Endothelial cell of umbilical vein (primary cell): Measurements from ENCODE around the gene TMEM176A. TPM values are rescaled to one million over a fixed set of nuclear protein-coding genes. Genes with fewer than 3 reads are reported as not detected.

Source experiments
- BruUV-seq: library from RNA; stranded (reverse); fragments of 400-500 nt; replicated peaks from 2 replicates; lab custom pipeline; 2021; lab: Mats Ljungman, UMichigan
- CTCF ChIA-PET: fragments of 300-600, 350-600 bp; sonication (Branson Sonifier 250); formaldehyde crosslinking; loops from one replicate; lab custom pipeline; 2021; ENCODE audit warnings: antibody characterized with exemption, inconsistent platforms; lab: Charles Lee
- POLR2A ChIA-PET: fragments of 300-600, 350-600 bp; sonication (Branson Sonifier 250); formaldehyde crosslinking; loops from one replicate; lab custom pipeline; 2021; ENCODE audit warnings: antibody characterized with exemption, inconsistent platforms; lab: Charles Lee
- DNase-seq: peaks from one replicate; pipeline ENCODE4 v3.0.0-alpha.2; 2011; ENCODE audit warnings: low read depth, low spot score
- FAIRE-seq: peaks from 2 replicates; lab custom pipeline; 2011; peaks lifted over from hg19 to GRCh38; lab: Jason Lieb, UNC
- H2AFZ ChIP-seq: 2 replicates; pipeline ENCODE4 v1.6.0; 2012; ENCODE audit warnings: low read depth, low read length, control low read depth, inconsistent platforms
- H3K27ac ChIP-seq: 2 replicates; pipeline ENCODE4 v1.5.1; 2011; ENCODE audit warnings: low read depth, mild to moderate bottlenecking, control low read depth, low read length, moderate library complexity; ENCODE audit not compliant: insufficient read depth
- H3K27me3 ChIP-seq, 2 experiments: 2 replicates each; pipeline versions ENCODE4 v1.6.0 to v1.6.1; 2011; ENCODE audit warnings: low read length in 2 of 2, mixed read lengths in 1 of 2; ENCODE audit not compliant: control insufficient read depth in 2 of 2, insufficient read depth in 2 of 2
- H3K36me3 ChIP-seq, 2 experiments: 2 replicates in 1 of 2; 3 replicates in 1 of 2; pipeline ENCODE4 v1.5.1; 2011; ENCODE audit warnings: low read length in 2 of 2, mild to moderate bottlenecking in 1 of 2, moderate library complexity in 1 of 2; ENCODE audit not compliant: control insufficient read depth in 2 of 2, insufficient read depth in 2 of 2; ENCODE audit errors: extremely low read depth in 1 of 2
- H3K4me1 ChIP-seq: 3 replicates; pipeline ENCODE4 v1.5.1; 2011; ENCODE audit warnings: mild to moderate bottlenecking, low read length; ENCODE audit not compliant: control insufficient read depth, insufficient read depth; ENCODE audit errors: extremely low read depth
- H3K4me2 ChIP-seq: 2 replicates; pipeline ENCODE4 v1.6.1; 2011; ENCODE audit warnings: low read length, control low read depth, mixed read lengths; ENCODE audit not compliant: insufficient read depth
- H3K4me3 ChIP-seq, 3 experiments: fragments of 200-600 bp in 1 of 3; sonication (generic), shearing (Covaris generic) in 1 of 3; replicated peaks in 1 of 3; 2 replicates each; pipeline ENCODE4 v1.5.1; 2011 to 2016; ENCODE audit warnings: control low read depth in 3 of 3, low read length in 3 of 3, mild to moderate bottlenecking in 2 of 3, inconsistent platforms in 1 of 3, low read depth in 1 of 3, moderate library complexity in 1 of 3; ENCODE audit not compliant: insufficient read depth in 1 of 3
- H3K79me2 ChIP-seq: 2 replicates; pipeline ENCODE4 v1.6.0; 2012; ENCODE audit warnings: low read length, inconsistent platforms; ENCODE audit not compliant: control insufficient read depth, insufficient read depth
- H3K9ac ChIP-seq: replicated peaks from 2 replicates; pipeline ENCODE3; 2011; ENCODE audit warnings: low read length, control low read depth; ENCODE audit not compliant: insufficient read depth; ENCODE audit errors: extremely low read depth
- H3K9me1 ChIP-seq: replicated peaks from 3 replicates; pipeline ENCODE4 v1.6.0; 2011; ENCODE audit warnings: mild to moderate bottlenecking, low read length; ENCODE audit not compliant: control insufficient read depth, insufficient read depth; ENCODE audit errors: extremely low read depth
- H3K9me3 ChIP-seq: replicated peaks from 2 replicates; pipeline ENCODE4 v1.5.1; 2012; ENCODE audit warnings: low read length, inconsistent platforms; ENCODE audit not compliant: control insufficient read depth, insufficient read depth
- H4K20me1 ChIP-seq: replicated peaks from 2 replicates; pipeline ENCODE3; 2011; ENCODE audit warnings: mild to moderate bottlenecking, low read length; ENCODE audit not compliant: control insufficient read depth, insufficient read depth; ENCODE audit errors: extremely low read depth
- EZH2 ChIP-seq: IDR thresholded peaks from 2 replicates; pipeline ENCODE4 v1.6.1; 2012; ENCODE audit warnings: borderline replicate concordance, low read depth, mild to moderate bottlenecking, moderate library complexity, low read length, inconsistent platforms; ENCODE audit not compliant: severe bottlenecking
- FOS ChIP-seq: IDR thresholded peaks from 2 replicates; pipeline ENCODE4 v1.6.1; 2011; ENCODE audit warnings: mild to moderate bottlenecking, low read length, moderate library complexity, borderline replicate concordance; ENCODE audit not compliant: insufficient read depth
- GATA2 ChIP-seq: IDR thresholded peaks from 2 replicates; pipeline ENCODE4 v1.7.0; 2011; ENCODE audit warnings: low read depth, mild to moderate bottlenecking, moderate library complexity, mixed read lengths, low read length; ENCODE audit not compliant: insufficient read length, insufficient read depth
- JUN ChIP-seq: IDR thresholded peaks from 2 replicates; pipeline ENCODE4 v1.6.1; 2011; ENCODE audit warnings: borderline replicate concordance, low read depth; ENCODE audit not compliant: insufficient read length, insufficient read depth
- MYC ChIP-seq: IDR thresholded peaks from one replicate; pipeline ENCODE4 v1.6.1; 2011; ENCODE audit warnings: mild to moderate bottlenecking, low read depth, low read length
- POLR2AphosphoS5 ChIP-seq: IDR thresholded peaks from 2 replicates; pipeline ENCODE4 v1.6.1; 2012; ENCODE audit warnings: low read depth, mild to moderate bottlenecking, control low read depth, low read length, moderate library complexity; ENCODE audit not compliant: insufficient read depth
- dilution Hi-C: fragments of 300-500 bp; cut with MboI; formaldehyde crosslinking; loops from one replicate; pipeline ENCODE4 v1.15.0; 2019; ENCODE audit warnings: low sequenced_read_pairs; ENCODE audit not compliant: extremely low pct_ligation_motif_present
- intact Hi-C: fragments of 100-400 bp; cut with micrococcal nuclease; formaldehyde crosslinking; loops from one replicate; pipeline ENCODE4 v1.10.0; 2022
- polyA plus RNA-seq, 4 experiments: library from polyadenylated mRNA; depleted of rRNA in 3 of 4; stranded (reverse) in 3 of 4; unstranded in 1 of 4; fragments of >200 nt; gene quantifications; 2 replicates each; pipeline versions ENCODE4 v1.2.1 to v1.2.3, GENCODE V29; 2011 to 2012; ENCODE audit warnings: missing spikeins in 1 of 4
- total RNA-seq: library from RNA; stranded (reverse); gene quantifications from 2 replicates; pipeline ENCODE4 v1.2.3, GENCODE V29; 2021
- TF ChIP-seq, protein P1 (sequence below), 2 donors: IDR thresholded peaks; 1 replicate in 1 of 2; 2 replicates in 1 of 2; pipeline ENCODE4 v1.5.1; 2011; ENCODE audit warnings: low read length in 2 of 2, mild to moderate bottlenecking in 2 of 2, moderate library complexity in 2 of 2, control low read depth in 1 of 2, inconsistent platforms in 1 of 2, low read depth in 1 of 2; ENCODE audit not compliant: insufficient read depth in 1 of 2; ENCODE audit errors: extremely low read depth in 1 of 2
- TF ChIP-seq, protein P2 (sequence below): IDR thresholded peaks from 2 replicates; pipeline ENCODE4 v1.6.1; 2011; ENCODE audit not compliant: insufficient read depth, insufficient read length

The TMEM176A gene
- total and polyA plus RNA-seq, 2 donors (not counting 3 experiments of a cell fraction or from before 2014, with no cell fraction given) = not detected

DNA sequence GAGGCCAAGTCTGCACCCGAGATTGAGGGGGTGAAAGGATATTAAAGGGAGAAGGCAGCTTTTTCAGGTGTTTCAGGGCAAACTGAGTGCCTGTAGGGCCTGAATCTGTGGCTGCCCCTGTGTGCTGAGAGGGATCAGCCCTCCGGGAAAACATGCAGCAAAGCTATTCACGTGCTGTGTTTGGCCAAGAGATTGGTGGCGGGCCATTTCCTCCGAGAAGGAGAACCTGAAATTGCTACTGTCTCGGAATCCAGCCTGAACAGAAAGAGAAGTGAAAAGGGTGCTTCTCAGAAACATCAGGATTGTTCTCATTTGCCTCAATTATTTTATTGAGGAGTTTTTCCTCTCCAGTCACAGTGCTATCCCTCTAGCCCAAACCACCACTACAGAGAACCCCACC lies 47.3 kb upstream of the TMEM176A start:
- Histone ChIP-seq H3K9me1 (no peaks in the 10 kb centered on the region), H3K9ac (no peak overlapping the region), H3K36me3 (no peaks in the 10 kb centered on the region), H3K4me2 (no peak overlapping the region), H3K4me3 (no peak overlapping the region), H3K27ac (no peak overlapping the region), H2AFZ (no peak overlapping the region), H3K27me3 (no peaks in the 10 kb centered on the region), H3K9me3 (no peaks in the 10 kb centered on the region), H4K20me1 (no peaks in the 10 kb centered on the region), H3K79me2 (no peaks in the 10 kb centered on the region), H3K4me1 (peaks cover 22% of the 10 kb centered on the region)
- DNase-seq (no peak), FAIRE-seq (no peak)
- CTCF ChIA-PET = interaction anchor here (0.8 to 5.1 kb wide), 3 partner anchors 37 to 383 kb away, joined by 3 to 120 read pairs (median 3); partner anchors contain the start of genes GIMAP1 and GIMAP8
- POLR2A ChIA-PET = no interaction called here
- no peak for TF ChIP-seq EZH2
- TF ChIP-seq FOS = no peak
- TF ChIP-seq MYC = no peak
- TF ChIP-seq POLR2AphosphoS5 = no peak
- TF ChIP-seq JUN = no peak
- TF ChIP-seq, protein P1, sequence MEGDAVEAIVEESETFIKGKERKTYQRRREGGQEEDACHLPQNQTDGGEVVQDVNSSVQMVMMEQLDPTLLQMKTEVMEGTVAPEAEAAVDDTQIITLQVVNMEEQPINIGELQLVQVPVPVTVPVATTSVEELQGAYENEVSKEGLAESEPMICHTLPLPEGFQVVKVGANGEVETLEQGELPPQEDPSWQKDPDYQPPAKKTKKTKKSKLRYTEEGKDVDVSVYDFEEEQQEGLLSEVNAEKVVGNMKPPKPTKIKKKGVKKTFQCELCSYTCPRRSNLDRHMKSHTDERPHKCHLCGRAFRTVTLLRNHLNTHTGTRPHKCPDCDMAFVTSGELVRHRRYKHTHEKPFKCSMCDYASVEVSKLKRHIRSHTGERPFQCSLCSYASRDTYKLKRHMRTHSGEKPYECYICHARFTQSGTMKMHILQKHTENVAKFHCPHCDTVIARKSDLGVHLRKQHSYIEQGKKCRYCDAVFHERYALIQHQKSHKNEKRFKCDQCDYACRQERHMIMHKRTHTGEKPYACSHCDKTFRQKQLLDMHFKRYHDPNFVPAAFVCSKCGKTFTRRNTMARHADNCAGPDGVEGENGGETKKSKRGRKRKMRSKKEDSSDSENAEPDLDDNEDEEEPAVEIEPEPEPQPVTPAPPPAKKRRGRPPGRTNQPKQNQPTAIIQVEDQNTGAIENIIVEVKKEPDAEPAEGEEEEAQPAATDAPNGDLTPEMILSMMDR (IDR thresholded peaks at IDR 0.05; ENCODE audit: extremely low read depth in 1 of 2, insufficient read depth in 1 of 2, low read depth in 1 of 2, low read length in 2 of 2) = no peak
- TF ChIP-seq, protein P2, sequence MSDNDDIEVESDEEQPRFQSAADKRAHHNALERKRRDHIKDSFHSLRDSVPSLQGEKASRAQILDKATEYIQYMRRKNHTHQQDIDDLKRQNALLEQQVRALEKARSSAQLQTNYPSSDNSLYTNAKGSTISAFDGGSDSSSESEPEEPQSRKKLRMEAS = no peak
- TF ChIP-seq GATA2 = no peak
- no TSS peak for BruUV-seq
- dilution Hi-C loops = no loop called here
- intact Hi-C loops = loop anchor here (10.0 kb wide), 1 partner anchor 468 kb away; no protein-coding TSS in a partner anchor
